Left ventricle myocardium inferior (tissue), 1 donor: ENCODE results near the gene TMEM185B. TPM values are rescaled to one million over a fixed set of nuclear protein-coding genes. Genes with fewer than 3 reads are reported as not detected.

ENCODE experiments used
- DNase-seq: peaks from one replicate; pipeline ENCODE4 v3.0.0-alpha.2; 2020
- H3K27ac ChIP-seq: fragments of 200-600 bp; replicated peaks from 2 replicates; pipeline ENCODE4 v1.8.0; 2021
- H3K27me3 ChIP-seq: fragments of 200-600 bp; 2 replicates; pipeline ENCODE4 v1.8.0; 2021; ENCODE audit warnings: low read depth
- H3K36me3 ChIP-seq: fragments of 200-600 bp; 2 replicates; pipeline ENCODE4 v1.8.0; 2021
- H3K4me1 ChIP-seq: fragments of 200-600 bp; 2 replicates; pipeline ENCODE4 v1.8.0; 2021
- H3K4me3 ChIP-seq: fragments of 200-600 bp; 2 replicates; pipeline ENCODE4 v1.8.0; 2021; ENCODE audit warnings: mild to moderate bottlenecking, moderate library complexity
- H3K9me3 ChIP-seq: fragments of 200-600 bp; replicated peaks from 2 replicates; pipeline ENCODE4 v1.8.0; 2021
- intact Hi-C: fragments of 100-400 bp; cut with micrococcal nuclease; formaldehyde crosslinking; loops from one replicate; pipeline ENCODE4 v1.11.0; 2022
- total RNA-seq: library from RNA; stranded (reverse); fragmentation: NEBNext Ultra II Directional; extraction: Animal tissue kit (Norgen Biotek cat#: 25700); gene quantifications from one replicate; pipeline ENCODE4 v1.2.1, GENCODE V29; 2021
- TF ChIP-seq, protein P1 (sequence below): fragments of 200-600 bp; IDR thresholded peaks from 2 replicates; pipeline ENCODE4 v1.8.0; 2021; ENCODE audit warnings: antibody characterized with exemption, mild to moderate bottlenecking, borderline replicate concordance
- donor health status: DM: no; HTN: yes; CAD: no; lungs with severe emphysema.

Gene TMEM185B
- total RNA-seq, 1 donor from 2014 or later, result 21.0 TPM

DNA sequence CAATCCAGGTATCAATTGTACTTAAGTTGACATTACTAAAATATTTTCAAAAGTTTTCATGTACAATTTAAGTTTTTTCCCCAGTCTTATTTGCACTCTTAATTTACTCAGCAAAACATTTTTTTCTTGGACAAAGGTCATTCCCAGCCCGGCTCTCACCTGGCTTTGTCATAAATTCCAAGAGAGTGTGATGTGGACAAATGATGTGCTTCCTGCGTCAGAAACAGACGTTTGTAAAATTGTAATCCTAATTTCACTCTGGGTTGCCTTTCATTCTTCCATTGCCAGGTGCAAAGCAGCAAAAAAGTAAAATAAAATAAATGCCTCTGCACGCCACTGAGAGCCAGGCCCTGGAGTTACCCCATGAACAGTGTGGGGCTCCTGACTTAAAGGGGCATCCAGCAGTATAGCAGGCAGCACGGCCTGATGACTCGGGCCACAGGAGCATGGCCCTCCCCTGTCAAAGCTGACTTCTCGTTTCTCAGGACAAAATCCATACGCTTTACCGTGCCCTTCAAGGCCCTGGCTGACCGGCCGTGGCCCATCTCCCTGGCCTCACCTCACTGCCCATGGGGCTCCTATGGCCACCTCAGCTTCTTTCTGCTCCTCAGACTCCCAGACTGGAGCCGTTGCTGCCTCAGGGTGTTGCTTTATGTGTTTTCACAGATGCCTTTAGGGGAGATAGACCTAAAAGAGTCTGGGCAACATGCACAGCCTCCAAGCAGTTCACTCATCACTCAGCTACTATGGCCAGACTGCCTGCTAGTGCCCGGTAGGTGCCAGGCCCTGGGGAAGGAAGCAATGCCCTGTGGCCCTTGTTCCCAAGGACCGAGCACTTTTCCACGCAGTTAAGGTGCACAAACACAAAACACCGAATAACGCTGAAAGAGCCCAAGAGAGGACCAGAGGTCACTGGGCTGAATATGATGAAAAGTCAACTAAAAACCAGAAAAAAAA lies 7.6 kb upstream of the TMEM185B start:
- Histone ChIP-seq H3K36me3 (no peaks in the 10 kb centered on the region), H3K4me1 (peaks cover 4% of the 10 kb centered on the region), H3K9me3 (peaks cover 3% of the 10 kb centered on the region), H3K27me3 (no peaks in the 10 kb centered on the region), H3K4me3 (no peak overlapping the region), H3K27ac (no peak overlapping the region)
- TF ChIP-seq, protein P1, sequence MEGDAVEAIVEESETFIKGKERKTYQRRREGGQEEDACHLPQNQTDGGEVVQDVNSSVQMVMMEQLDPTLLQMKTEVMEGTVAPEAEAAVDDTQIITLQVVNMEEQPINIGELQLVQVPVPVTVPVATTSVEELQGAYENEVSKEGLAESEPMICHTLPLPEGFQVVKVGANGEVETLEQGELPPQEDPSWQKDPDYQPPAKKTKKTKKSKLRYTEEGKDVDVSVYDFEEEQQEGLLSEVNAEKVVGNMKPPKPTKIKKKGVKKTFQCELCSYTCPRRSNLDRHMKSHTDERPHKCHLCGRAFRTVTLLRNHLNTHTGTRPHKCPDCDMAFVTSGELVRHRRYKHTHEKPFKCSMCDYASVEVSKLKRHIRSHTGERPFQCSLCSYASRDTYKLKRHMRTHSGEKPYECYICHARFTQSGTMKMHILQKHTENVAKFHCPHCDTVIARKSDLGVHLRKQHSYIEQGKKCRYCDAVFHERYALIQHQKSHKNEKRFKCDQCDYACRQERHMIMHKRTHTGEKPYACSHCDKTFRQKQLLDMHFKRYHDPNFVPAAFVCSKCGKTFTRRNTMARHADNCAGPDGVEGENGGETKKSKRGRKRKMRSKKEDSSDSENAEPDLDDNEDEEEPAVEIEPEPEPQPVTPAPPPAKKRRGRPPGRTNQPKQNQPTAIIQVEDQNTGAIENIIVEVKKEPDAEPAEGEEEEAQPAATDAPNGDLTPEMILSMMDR, result no peak
- DNase-seq, result peak; percentile 11
- intact Hi-C loops, result no loop called here

DNA sequence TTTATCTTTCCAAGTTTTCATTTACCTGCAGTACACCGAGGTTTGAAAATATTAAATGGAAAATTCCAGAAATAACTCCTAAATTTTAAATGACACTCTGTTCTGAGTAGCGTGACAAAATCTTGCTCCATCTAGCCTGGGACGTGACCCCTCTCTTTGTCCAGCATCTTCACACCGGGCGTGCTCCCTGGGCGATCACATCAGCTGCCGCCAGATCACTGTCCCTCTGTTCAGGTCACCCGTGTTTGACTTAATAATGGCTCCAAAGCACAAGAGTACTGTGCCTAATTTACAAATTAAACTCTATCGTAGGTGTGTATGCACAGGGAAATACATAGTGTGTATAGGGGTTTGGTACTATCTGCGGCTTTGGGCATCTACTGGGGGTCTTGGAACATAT lies 6.1 kb upstream of the TMEM185B start:
- DNase-seq, result peak; percentile 9

GRCh38 chr2:120228503-120228902 lies 5.3 kb upstream of the TMEM185B start:
- TF ChIP-seq, protein P1, result no peak
- Histone ChIP-seq H3K27me3 (no peaks in the 10 kb centered on the region), H3K4me1 (peaks cover 13% of the 10 kb centered on the region), H3K9me3 (no peaks in the 10 kb centered on the region), H3K27ac (no peak overlapping the region), H3K36me3 (no peaks in the 10 kb centered on the region), H3K4me3 (no peak overlapping the region)
- no peak for DNase-seq
- intact Hi-C loops, result no loop called here

More for the DNA sequence above, 6.1 kb upstream of the TMEM185B start:
- intact Hi-C loops, result no loop called here
- Histone ChIP-seq H3K27ac (no peak overlapping the region), H3K9me3 (no peaks in the 10 kb centered on the region), H3K4me1 (peaks cover 4% of the 10 kb centered on the region), H3K36me3 (no peaks in the 10 kb centered on the region), H3K27me3 (no peaks in the 10 kb centered on the region), H3K4me3 (no peak overlapping the region)
- TF ChIP-seq, protein P1, result no peak

- Histone ChIP-seq H3K36me3 (no peaks in the 10 kb centered on the region), H3K9me3 (peaks cover 4% of the 10 kb centered on the region), H3K4me1 (peaks cover 23% of the 10 kb centered on the region), H3K27ac (no peak overlapping the region), H3K4me3 (no peak overlapping the region), H3K27me3 (no peaks in the 10 kb centered on the region)
- no peak for DNase-seq
- intact Hi-C loops, result no loop called here
- TF ChIP-seq, protein P1, result no peak
Measured at GRCh38 chr2:120227111-120227991, 4.2 kb upstream of the TMEM185B start.

DNA sequence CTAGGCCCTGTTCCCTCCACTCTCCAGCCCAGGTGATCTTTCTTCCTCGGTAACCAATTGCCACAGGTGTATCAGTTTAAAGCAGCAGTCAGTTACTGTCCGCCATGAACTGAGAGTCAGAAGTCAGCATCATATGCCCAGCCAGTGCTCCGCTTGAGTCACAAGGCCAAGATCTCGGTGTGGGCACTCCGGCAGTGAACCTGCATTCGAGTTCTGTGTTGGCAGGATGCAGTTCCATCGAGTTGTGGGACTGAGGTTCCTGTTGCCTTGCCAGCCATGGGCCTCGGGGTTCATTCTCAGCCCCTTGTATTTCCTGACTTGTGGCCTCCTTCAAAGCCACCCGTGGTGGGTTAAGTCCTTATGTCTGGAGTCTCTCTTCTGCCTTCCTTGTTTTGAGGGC lies 3.1 kb upstream of the TMEM185B start:
- no peaks in the 10 kb centered on the region for H3K27me3 ChIP-seq
- no peak overlapping the region for H3K27ac ChIP-seq
- TF ChIP-seq, protein P1, result no peak
- no peak for DNase-seq
- H3K4me1 ChIP-seq, result peaks cover 33% of the 10 kb centered on the region
- no peak overlapping the region for H3K4me3 ChIP-seq
- H3K9me3 ChIP-seq, result peaks cover 8% of the 10 kb centered on the region
- H3K36me3 ChIP-seq, result no peaks in the 10 kb centered on the region
- intact Hi-C loops, result no loop called here
